Central memory CD8-positive, alpha-beta T cell (primary cell): Measurements from ENCODE around the gene PIR.

Experiments used
- ATAC-seq: fragments of 150-1000 bp; cut with Tn5 transposase; replicated peaks from 2 replicates; pipeline ENCODE4 v1.10.0; 2022; ENCODE audit warnings: mild to moderate bottlenecking, moderate FRiP score, moderate number of reproducible peaks; ENCODE audit not compliant: poor library complexity, severe bottlenecking; ENCODE audit errors: extremely low read depth
- DNase-seq, 2 donors: peaks; one replicate each; pipeline ENCODE4 v3.0.0; 2021; ENCODE audit warnings: low spot score in 2 of 2
- H3K27ac Mint-ChIP-seq: one replicate; pipeline ENCODE4 v1.8.0; 2022; ENCODE audit warnings: low read depth, mild to moderate bottlenecking, moderate library complexity, mixed read lengths
- H3K27me3 Mint-ChIP-seq: one replicate; pipeline ENCODE4 v1.8.0; 2022; ENCODE audit warnings: mixed read lengths
- H3K36me3 Mint-ChIP-seq: one replicate; pipeline ENCODE4 v1.8.0; 2022; ENCODE audit warnings: mild to moderate bottlenecking, moderate library complexity, mixed read lengths; ENCODE audit not compliant: insufficient read depth
- H3K4me1 Mint-ChIP-seq: one replicate; pipeline ENCODE4 v1.8.0; 2022; ENCODE audit warnings: mixed read lengths
- H3K4me3 Mint-ChIP-seq: one replicate; pipeline ENCODE4 v1.8.0; 2022; ENCODE audit warnings: mild to moderate bottlenecking, moderate library complexity, mixed read lengths
- H3K9me3 Mint-ChIP-seq: one replicate; pipeline ENCODE4 v1.8.0; 2022; ENCODE audit warnings: mixed read lengths

The PIR gene

GRCh38 chrX:15401378-15401777 is 91.8 kb downstream of the PIR start:
- ATAC-seq (no peak), DNase-seq (no peak)
- Mint-ChIP-seq H3K9me3 (no peaks in the 10 kb centered on the region), H3K4me3 (no peak overlapping the region), H3K27ac (no peak overlapping the region), H3K4me1 (no peaks in the 10 kb centered on the region), H3K36me3 (no peaks in the 10 kb centered on the region), H3K27me3 (peaks cover 13% of the 10 kb centered on the region)

GRCh38 chrX:15399962-15400391 is 93.2 kb downstream of the PIR start:
- no peak for ATAC-seq
- no peak overlapping the region for H3K27ac Mint-ChIP-seq
- H3K4me1 Mint-ChIP-seq = no peaks in the 10 kb centered on the region
- H3K36me3 Mint-ChIP-seq = no peaks in the 10 kb centered on the region
- no peak overlapping the region for H3K4me3 Mint-ChIP-seq
- H3K9me3 Mint-ChIP-seq = no peaks in the 10 kb centered on the region
- peaks cover 13% of the 10 kb centered on the region for H3K27me3 Mint-ChIP-seq
- no peak for DNase-seq

DNA sequence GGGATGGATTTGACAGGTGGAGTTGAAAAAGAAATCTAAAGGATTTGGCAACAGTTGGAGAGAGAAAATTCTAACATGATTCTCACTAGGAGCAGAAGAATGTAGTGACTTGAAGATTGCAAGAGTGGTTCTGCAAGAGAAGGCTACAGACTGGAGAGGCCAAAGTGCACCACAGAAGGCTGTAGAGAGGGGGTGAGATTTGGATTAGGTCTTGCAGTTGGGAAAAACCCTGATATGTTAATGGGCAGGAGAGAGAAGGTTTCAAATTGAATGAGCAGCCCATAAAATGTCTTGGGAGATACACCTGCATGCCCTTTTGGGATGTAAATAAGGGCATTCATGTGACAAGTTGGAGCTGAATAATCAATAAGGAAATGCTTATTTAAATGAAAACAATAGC is 94.3 kb downstream of the PIR start:
- H3K9me3 Mint-ChIP-seq = no peaks in the 10 kb centered on the region
- H3K4me1 Mint-ChIP-seq = no peaks in the 10 kb centered on the region
- no peak for DNase-seq
- H3K27ac Mint-ChIP-seq = no peak overlapping the region
- no peak for ATAC-seq
- H3K36me3 Mint-ChIP-seq = no peaks in the 10 kb centered on the region
- peaks cover 13% of the 10 kb centered on the region for H3K27me3 Mint-ChIP-seq
- no peak overlapping the region for H3K4me3 Mint-ChIP-seq

DNA sequence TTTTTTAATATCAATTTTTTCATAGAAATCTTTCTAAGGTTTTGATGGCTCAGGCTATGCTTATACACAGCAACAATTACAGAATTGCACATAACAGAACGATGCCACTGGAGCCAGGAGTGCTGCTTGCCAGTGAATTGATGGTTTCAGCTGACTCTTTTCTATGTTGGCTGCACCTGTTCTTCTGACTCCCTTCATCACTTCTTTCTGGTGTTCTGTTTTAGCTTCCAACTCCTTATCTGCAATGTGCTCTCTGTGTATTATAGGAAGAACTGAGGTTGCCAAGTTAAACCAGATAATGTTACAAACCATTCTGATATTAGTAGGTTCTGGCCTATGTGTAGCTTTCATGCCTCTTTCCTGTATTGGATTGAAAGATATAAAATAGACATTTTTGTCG is 97.3 kb downstream of the PIR start:
- Mint-ChIP-seq H3K27me3 (peaks cover 13% of the 10 kb centered on the region), H3K27ac (no peak overlapping the region), H3K9me3 (no peaks in the 10 kb centered on the region), H3K4me1 (no peaks in the 10 kb centered on the region), H3K36me3 (no peaks in the 10 kb centered on the region), H3K4me3 (no peak overlapping the region)
- no peak for ATAC-seq
- DNase-seq = no peak

DNA sequence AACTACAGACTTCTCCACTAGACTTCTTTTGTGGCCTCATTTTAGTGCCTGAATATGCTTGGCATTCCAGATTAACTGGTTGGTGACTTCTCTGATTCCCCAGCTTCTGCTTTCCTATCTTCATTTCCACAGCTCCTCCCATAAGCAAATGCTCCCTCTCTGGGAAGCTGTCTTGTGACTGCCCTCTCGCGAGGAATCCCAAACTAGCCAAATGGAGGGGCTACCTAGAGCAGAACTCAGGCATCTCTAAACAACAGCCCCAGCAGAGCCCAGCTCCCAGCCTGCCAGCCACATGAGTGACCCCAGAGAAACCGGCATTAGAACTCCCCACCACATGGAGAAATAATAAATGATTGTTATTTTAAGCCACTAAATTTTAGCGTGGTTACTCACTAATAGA is 101.3 kb downstream of the PIR start:
- Mint-ChIP-seq H3K4me1 (no peaks in the 10 kb centered on the region), H3K27me3 (no peaks in the 10 kb centered on the region), H3K4me3 (no peak overlapping the region), H3K9me3 (no peaks in the 10 kb centered on the region), H3K27ac (no peak overlapping the region), H3K36me3 (no peaks in the 10 kb centered on the region)
- DNase-seq = no peak
- no peak for ATAC-seq

DNA sequence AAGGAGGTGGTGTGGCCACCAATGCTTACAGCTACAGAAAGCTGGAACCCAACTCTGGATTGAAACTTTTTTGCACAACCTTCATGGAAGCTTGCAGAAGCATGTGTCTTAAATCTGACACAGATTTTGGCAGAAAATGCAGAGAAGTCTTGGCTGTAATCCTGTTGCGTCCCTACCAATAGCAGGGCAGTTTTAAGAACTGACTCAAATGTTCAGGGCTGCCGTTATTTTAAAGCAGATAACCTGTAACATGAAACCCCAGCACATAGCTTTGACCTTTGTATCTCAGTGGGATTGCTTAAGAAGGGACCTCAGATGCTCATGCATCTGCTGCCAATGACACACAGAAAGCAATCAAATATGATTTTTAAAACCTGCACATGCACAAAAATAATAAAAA is 108.8 kb downstream of the PIR start, which contains the start of gene VEGFD:
Gene VEGFD (minus strand): TSS at position 110 of the 400 bp plus-strand sequence. CDS start 467 bp downstream, outside the sequence.
- Mint-ChIP-seq H3K27me3 (peaks cover 24% of the 10 kb centered on the region), H3K9me3 (no peaks in the 10 kb centered on the region), H3K4me3 (no peak within 1 kb of the TSS), H3K4me1 (no peaks in the 10 kb centered on the region), H3K36me3 (no peaks in the 10 kb centered on the region), H3K27ac (no peak within 1 kb of the TSS)
- DNase-seq = no peak
- ATAC-seq = no peak

- Mint-ChIP-seq H3K36me3 (no peaks in the 10 kb centered on the region), H3K27me3 (peaks cover 24% of the 10 kb centered on the region), H3K9me3 (no peaks in the 10 kb centered on the region), H3K4me3 (no peak overlapping the region), H3K27ac (no peak overlapping the region), H3K4me1 (no peaks in the 10 kb centered on the region)
- DNase-seq = no peak
- no peak for ATAC-seq
Observed at GRCh38 chrX:15382813-15383212, 110.3 kb downstream of the PIR start.

DNA sequence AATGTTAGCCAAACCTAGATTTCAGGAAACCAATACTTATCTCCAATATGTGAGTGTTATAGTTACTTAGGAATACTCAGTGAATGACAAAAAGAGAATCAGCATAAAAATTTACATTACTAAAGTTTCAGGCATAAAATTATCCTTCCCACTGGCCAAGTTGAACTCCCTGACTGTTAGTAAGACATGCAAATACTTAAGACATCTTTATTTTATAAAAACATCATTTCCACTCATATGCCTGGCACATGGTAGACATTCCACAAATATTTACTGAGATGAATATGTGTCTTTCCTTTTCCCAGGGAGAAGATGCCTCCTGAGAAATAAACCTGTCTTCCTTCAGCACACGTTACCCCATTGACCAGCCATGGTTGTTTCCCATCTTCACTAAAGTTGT is 116.2 kb downstream of the PIR start:
- Mint-ChIP-seq H3K4me3 (no peak overlapping the region), H3K9me3 (no peaks in the 10 kb centered on the region), H3K27me3 (peaks cover 35% of the 10 kb centered on the region), H3K27ac (no peak overlapping the region), H3K4me1 (no peaks in the 10 kb centered on the region), H3K36me3 (no peaks in the 10 kb centered on the region)
- DNase-seq = no peak
- ATAC-seq = no peak

- H3K9me3 Mint-ChIP-seq = no peaks in the 10 kb centered on the region
- no peak overlapping the region for H3K27ac Mint-ChIP-seq
Observed at GRCh38 chrX:15373976-15374375, 119.2 kb downstream of the PIR start.

GRCh38 chrX:15366506-15367352 is 126.4 kb downstream of the PIR start:
- no peak overlapping the region for H3K27ac Mint-ChIP-seq
- H3K36me3 Mint-ChIP-seq = no peaks in the 10 kb centered on the region
- H3K4me1 Mint-ChIP-seq = no peaks in the 10 kb centered on the region
- DNase-seq (no peak), ATAC-seq (no peak)
- no peak overlapping the region for H3K4me3 Mint-ChIP-seq
- H3K27me3 Mint-ChIP-seq = peaks cover 60% of the 10 kb centered on the region
- H3K9me3 Mint-ChIP-seq = no peaks in the 10 kb centered on the region

More at GRCh38 chrX:15373976-15374375, 119.2 kb downstream of the PIR start:
- no peak overlapping the region for H3K4me3 Mint-ChIP-seq
- H3K36me3 Mint-ChIP-seq = no peaks in the 10 kb centered on the region
- H3K27me3 Mint-ChIP-seq = peaks cover 31% of the 10 kb centered on the region
- DNase-seq (no peak), ATAC-seq (no peak)
- H3K4me1 Mint-ChIP-seq = no peaks in the 10 kb centered on the region

- no peaks in the 10 kb centered on the region for H3K9me3 Mint-ChIP-seq
- no peaks in the 10 kb centered on the region for H3K36me3 Mint-ChIP-seq
- H3K4me1 Mint-ChIP-seq = no peaks in the 10 kb centered on the region
- no peak for ATAC-seq
- peaks cover 33% of the 10 kb centered on the region for H3K27me3 Mint-ChIP-seq
- H3K4me3 Mint-ChIP-seq = no peak overlapping the region
- no peak for DNase-seq
- no peak overlapping the region for H3K27ac Mint-ChIP-seq
Observed at GRCh38 chrX:15359701-15360100, 133.4 kb downstream of the PIR start.

GRCh38 chrX:15358533-15358932 is 134.6 kb downstream of the PIR start:
- ATAC-seq = no peak
- H3K27ac Mint-ChIP-seq = no peak overlapping the region
- H3K36me3 Mint-ChIP-seq = no peaks in the 10 kb centered on the region
- DNase-seq = no peak
- H3K27me3 Mint-ChIP-seq = peaks cover 21% of the 10 kb centered on the region
- H3K9me3 Mint-ChIP-seq = no peaks in the 10 kb centered on the region
- H3K4me1 Mint-ChIP-seq = no peaks in the 10 kb centered on the region
- no peak overlapping the region for H3K4me3 Mint-ChIP-seq

DNA sequence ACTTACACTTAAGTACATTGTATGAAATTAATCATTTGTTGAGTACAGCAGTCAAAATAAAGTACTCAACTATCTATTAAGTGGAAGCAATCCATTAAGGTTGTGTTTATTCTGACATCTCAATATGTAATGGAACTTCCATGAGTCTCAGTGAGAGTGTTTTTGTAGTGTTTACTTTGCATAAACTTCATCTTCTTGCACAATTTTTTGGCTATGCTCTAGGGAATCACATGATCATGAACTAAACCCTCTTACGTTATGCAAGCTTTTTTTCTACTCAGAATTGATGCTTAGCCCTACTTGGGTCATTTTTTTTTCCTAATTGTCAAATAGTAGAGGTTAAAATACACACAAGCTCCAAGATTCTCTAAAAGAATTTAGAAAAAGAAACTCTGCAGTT is 136.7 kb downstream of the PIR start:
- ATAC-seq (no peak), DNase-seq (no peak)
- no peak overlapping the region for H3K27ac Mint-ChIP-seq
- H3K27me3 Mint-ChIP-seq = peaks cover 17% of the 10 kb centered on the region
- no peak overlapping the region for H3K4me3 Mint-ChIP-seq
- H3K4me1 Mint-ChIP-seq = no peaks in the 10 kb centered on the region
- no peaks in the 10 kb centered on the region for H3K36me3 Mint-ChIP-seq
- H3K9me3 Mint-ChIP-seq = no peaks in the 10 kb centered on the region
